H1 (cell line): ENCODE data around the gene SLC16A9.

Experiments used
- CEBPB ChIP-seq: IDR thresholded peaks from 2 replicates; pipeline ENCODE4 v1.6.1; 2012; ENCODE audit warnings: low read depth, low read length
- CHD2 ChIP-seq: IDR thresholded peaks from 2 replicates; pipeline ENCODE4 v1.6.1; 2012; ENCODE audit warnings: low read length, improper control_type of control experiment
- CTCF ChIP-seq, 3 experiments: IDR thresholded peaks; 1 replicate in 2 of 3; 2 replicates in 1 of 3; pipeline versions ENCODE4 v1.5.1 to v1.6.1; 2011; ENCODE audit warnings: low read length in 3 of 3, mild to moderate bottlenecking in 3 of 3, inconsistent platforms in 2 of 3, low read depth in 1 of 3, moderate library complexity in 1 of 3; ENCODE audit not compliant: insufficient read depth in 1 of 3; ENCODE audit errors: control extremely low read depth in 1 of 3
- EZH2 ChIP-seq: fragments of 200-600 bp; sonication (generic); IDR thresholded peaks from 2 replicates; pipeline ENCODE4 v1.7.1; 2012; ENCODE audit warnings: low read depth, mild to moderate bottlenecking, moderate library complexity, low read length, inconsistent platforms; ENCODE audit not compliant: severe bottlenecking
- GABPA ChIP-seq: IDR thresholded peaks from 2 replicates; pipeline ENCODE4 v1.6.1; 2011; ENCODE audit warnings: mild to moderate bottlenecking, low read length, moderate library complexity, borderline replicate concordance; ENCODE audit not compliant: insufficient read depth
- JUND ChIP-seq: IDR thresholded peaks from 2 replicates; pipeline ENCODE4 v1.6.1; 2011; ENCODE audit warnings: mild to moderate bottlenecking, improper control_type of control experiment, low read length
- MAX ChIP-seq: IDR thresholded peaks from 2 replicates; pipeline ENCODE4 v1.6.1; 2012; ENCODE audit warnings: inconsistent platforms
- NRF1 ChIP-seq: IDR thresholded peaks from 2 replicates; pipeline ENCODE4 v1.6.1; 2011; ENCODE audit warnings: mild to moderate bottlenecking, low read depth, low read length, improper control_type of control experiment
- POLR2A ChIP-seq, 2 experiments: IDR thresholded peaks; 1 replicate in 1 of 2; 2 replicates in 1 of 2; pipeline ENCODE4 v1.6.1; 2011; ENCODE audit warnings: low read depth in 2 of 2, low read length in 2 of 2, mild to moderate bottlenecking in 2 of 2; ENCODE audit errors: control extremely low read depth in 1 of 2
- POLR2AphosphoS5 ChIP-seq: IDR thresholded peaks from 2 replicates; pipeline ENCODE4 v1.6.1; 2011; ENCODE audit warnings: low read depth, low read length
- RAD21 ChIP-seq, 2 experiments: IDR thresholded peaks in 1 of 2; conservative IDR thresholded peaks in 1 of 2; 2 replicates each; pipeline ENCODE4 v1.6.1; 2011; ENCODE audit warnings: low read depth in 2 of 2, low read length in 2 of 2, improper control_type of control experiment in 1 of 2, inconsistent platforms in 1 of 2, mild to moderate bottlenecking in 1 of 2, moderate library complexity in 1 of 2
- SAP30 ChIP-seq: fragments of 300-600 bp; sonication (generic); IDR thresholded peaks from 2 replicates; pipeline ENCODE4 v1.7.1; 2012; ENCODE audit warnings: low read length, moderate library complexity, mild to moderate bottlenecking, inconsistent platforms; ENCODE audit not compliant: insufficient read depth, insufficient replicate concordance
- TAF1 ChIP-seq: IDR thresholded peaks from 2 replicates; pipeline ENCODE4 v1.6.1; 2011; ENCODE audit warnings: mild to moderate bottlenecking, low read depth, low read length
- USF2 ChIP-seq: IDR thresholded peaks from 2 replicates; pipeline ENCODE4 v1.6.1; 2011; ENCODE audit warnings: low read length, improper control_type of control experiment

- no peak for TF ChIP-seq POLR2A (IDR thresholded peaks at IDR 0.05; ENCODE audit: control extremely low read depth in 1 of 2, low read depth in 2 of 2, low read length in 2 of 2)
- TF ChIP-seq CTCF (IDR thresholded peaks at IDR 0.05; ENCODE audit: control extremely low read depth in 1 of 3, insufficient read depth in 1 of 3, low read depth in 1 of 3, low read length in 3 of 3) = no peak
- TF ChIP-seq TAF1 = no peak
- TF ChIP-seq SAP30 = no peak
- no peak for TF ChIP-seq POLR2AphosphoS5
- TF ChIP-seq JUND = no peak
- TF ChIP-seq MAX = no peak
- TF ChIP-seq CEBPB = no peak
- no peak for TF ChIP-seq RAD21 (IDR thresholded peaks at IDR 0.05 in 1 of 2, conservative IDR thresholded peaks at IDR 0.05 in 1 of 2; ENCODE audit: low read depth in 2 of 2, low read length in 2 of 2)
- TF ChIP-seq GABPA = no peak
- TF ChIP-seq EZH2 = no peak
- no peak for TF ChIP-seq CHD2
- TF ChIP-seq USF2 = no peak
- no peak for TF ChIP-seq NRF1
Measured at GRCh38 chr10:59654007-59654406, 55.6 kb downstream of the SLC16A9 start.
